Endothelial cell of umbilical vein (primary cell): Measurements from ENCODE around the gene STARD4. TPM values are rescaled to one million over a fixed set of nuclear protein-coding genes. Genes with fewer than 3 reads are reported as not detected.
A peak's percentile ranks its signal among the peaks of the same experiment; 100 is the strongest.

Source experiments
- BruUV-seq: library from RNA; stranded (reverse); fragments of 400-500 nt; replicated peaks from 2 replicates; lab custom pipeline; 2021; lab: Mats Ljungman, UMichigan
- CTCF ChIA-PET: fragments of 300-600, 350-600 bp; sonication (Branson Sonifier 250); formaldehyde crosslinking; loops from one replicate; lab custom pipeline; 2021; ENCODE audit warnings: antibody characterized with exemption, inconsistent platforms; lab: Charles Lee
- POLR2A ChIA-PET: fragments of 300-600, 350-600 bp; sonication (Branson Sonifier 250); formaldehyde crosslinking; loops from one replicate; lab custom pipeline; 2021; ENCODE audit warnings: antibody characterized with exemption, inconsistent platforms; lab: Charles Lee
- DNase-seq: peaks from one replicate; pipeline ENCODE4 v3.0.0-alpha.2; 2011; ENCODE audit warnings: low read depth, low spot score
- FAIRE-seq: peaks from 2 replicates; lab custom pipeline; 2011; peaks lifted over from hg19 to GRCh38; lab: Jason Lieb, UNC
- H2AFZ ChIP-seq: 2 replicates; pipeline ENCODE4 v1.6.0; 2012; ENCODE audit warnings: low read depth, low read length, control low read depth, inconsistent platforms
- H3K27ac ChIP-seq: 2 replicates; pipeline ENCODE4 v1.5.1; 2011; ENCODE audit warnings: low read depth, mild to moderate bottlenecking, control low read depth, low read length, moderate library complexity; ENCODE audit not compliant: insufficient read depth
- H3K27me3 ChIP-seq, 2 experiments: 2 replicates each; pipeline versions ENCODE4 v1.6.0 to v1.6.1; 2011; ENCODE audit warnings: low read length in 2 of 2, mixed read lengths in 1 of 2; ENCODE audit not compliant: control insufficient read depth in 2 of 2, insufficient read depth in 2 of 2
- H3K36me3 ChIP-seq, 2 experiments: 2 replicates in 1 of 2; 3 replicates in 1 of 2; pipeline ENCODE4 v1.5.1; 2011; ENCODE audit warnings: low read length in 2 of 2, mild to moderate bottlenecking in 1 of 2, moderate library complexity in 1 of 2; ENCODE audit not compliant: control insufficient read depth in 2 of 2, insufficient read depth in 2 of 2; ENCODE audit errors: extremely low read depth in 1 of 2
- H3K4me1 ChIP-seq: 3 replicates; pipeline ENCODE4 v1.5.1; 2011; ENCODE audit warnings: mild to moderate bottlenecking, low read length; ENCODE audit not compliant: control insufficient read depth, insufficient read depth; ENCODE audit errors: extremely low read depth
- H3K4me2 ChIP-seq: 2 replicates; pipeline ENCODE4 v1.6.1; 2011; ENCODE audit warnings: low read length, control low read depth, mixed read lengths; ENCODE audit not compliant: insufficient read depth
- H3K4me3 ChIP-seq, 3 experiments: fragments of 200-600 bp in 1 of 3; sonication (generic), shearing (Covaris generic) in 1 of 3; replicated peaks in 1 of 3; 2 replicates each; pipeline ENCODE4 v1.5.1; 2011 to 2016; ENCODE audit warnings: control low read depth in 3 of 3, low read length in 3 of 3, mild to moderate bottlenecking in 2 of 3, inconsistent platforms in 1 of 3, low read depth in 1 of 3, moderate library complexity in 1 of 3; ENCODE audit not compliant: insufficient read depth in 1 of 3
- H3K79me2 ChIP-seq: 2 replicates; pipeline ENCODE4 v1.6.0; 2012; ENCODE audit warnings: low read length, inconsistent platforms; ENCODE audit not compliant: control insufficient read depth, insufficient read depth
- H3K9ac ChIP-seq: replicated peaks from 2 replicates; pipeline ENCODE3; 2011; ENCODE audit warnings: low read length, control low read depth; ENCODE audit not compliant: insufficient read depth; ENCODE audit errors: extremely low read depth
- H3K9me1 ChIP-seq: replicated peaks from 3 replicates; pipeline ENCODE4 v1.6.0; 2011; ENCODE audit warnings: mild to moderate bottlenecking, low read length; ENCODE audit not compliant: control insufficient read depth, insufficient read depth; ENCODE audit errors: extremely low read depth
- H3K9me3 ChIP-seq: replicated peaks from 2 replicates; pipeline ENCODE4 v1.5.1; 2012; ENCODE audit warnings: low read length, inconsistent platforms; ENCODE audit not compliant: control insufficient read depth, insufficient read depth
- H4K20me1 ChIP-seq: replicated peaks from 2 replicates; pipeline ENCODE3; 2011; ENCODE audit warnings: mild to moderate bottlenecking, low read length; ENCODE audit not compliant: control insufficient read depth, insufficient read depth; ENCODE audit errors: extremely low read depth
- EZH2 ChIP-seq: IDR thresholded peaks from 2 replicates; pipeline ENCODE4 v1.6.1; 2012; ENCODE audit warnings: borderline replicate concordance, low read depth, mild to moderate bottlenecking, moderate library complexity, low read length, inconsistent platforms; ENCODE audit not compliant: severe bottlenecking
- FOS ChIP-seq: IDR thresholded peaks from 2 replicates; pipeline ENCODE4 v1.6.1; 2011; ENCODE audit warnings: mild to moderate bottlenecking, low read length, moderate library complexity, borderline replicate concordance; ENCODE audit not compliant: insufficient read depth
- GATA2 ChIP-seq: IDR thresholded peaks from 2 replicates; pipeline ENCODE4 v1.7.0; 2011; ENCODE audit warnings: low read depth, mild to moderate bottlenecking, moderate library complexity, mixed read lengths, low read length; ENCODE audit not compliant: insufficient read length, insufficient read depth
- JUN ChIP-seq: IDR thresholded peaks from 2 replicates; pipeline ENCODE4 v1.6.1; 2011; ENCODE audit warnings: borderline replicate concordance, low read depth; ENCODE audit not compliant: insufficient read length, insufficient read depth
- POLR2A ChIP-seq: IDR thresholded peaks from 2 replicates; pipeline ENCODE4 v1.6.1; 2012; ENCODE audit warnings: low read depth, mild to moderate bottlenecking, control low read depth, low read length
- POLR2AphosphoS5 ChIP-seq: IDR thresholded peaks from 2 replicates; pipeline ENCODE4 v1.6.1; 2012; ENCODE audit warnings: low read depth, mild to moderate bottlenecking, control low read depth, low read length, moderate library complexity; ENCODE audit not compliant: insufficient read depth
- dilution Hi-C: fragments of 300-500 bp; cut with MboI; formaldehyde crosslinking; loops from one replicate; pipeline ENCODE4 v1.15.0; 2019; ENCODE audit warnings: low sequenced_read_pairs; ENCODE audit not compliant: extremely low pct_ligation_motif_present
- intact Hi-C: fragments of 100-400 bp; cut with micrococcal nuclease; formaldehyde crosslinking; loops from one replicate; pipeline ENCODE4 v1.10.0; 2022
- polyA plus RNA-seq, 4 experiments: library from polyadenylated mRNA; depleted of rRNA in 3 of 4; stranded (reverse) in 3 of 4; unstranded in 1 of 4; fragments of >200 nt; gene quantifications; 2 replicates each; pipeline versions ENCODE4 v1.2.1 to v1.2.3, GENCODE V29; 2011 to 2012; ENCODE audit warnings: missing spikeins in 1 of 4
- total RNA-seq: library from RNA; stranded (reverse); gene quantifications from 2 replicates; pipeline ENCODE4 v1.2.3, GENCODE V29; 2021
- TF ChIP-seq, protein P1 (sequence below): IDR thresholded peaks from 2 replicates; pipeline ENCODE4 v1.6.1; 2011; ENCODE audit not compliant: insufficient read depth, insufficient read length
- TF ChIP-seq, protein P2 (sequence below), 2 donors: IDR thresholded peaks; 1 replicate in 1 of 2; 2 replicates in 1 of 2; pipeline ENCODE4 v1.5.1; 2011; ENCODE audit warnings: low read length in 2 of 2, mild to moderate bottlenecking in 2 of 2, moderate library complexity in 2 of 2, control low read depth in 1 of 2, inconsistent platforms in 1 of 2, low read depth in 1 of 2; ENCODE audit not compliant: insufficient read depth in 1 of 2; ENCODE audit errors: extremely low read depth in 1 of 2

The STARD4 gene
- total and polyA plus RNA-seq, 2 donors (not counting 3 experiments of a cell fraction or from before 2014, with no cell fraction given) = 33.6 to 77.1 TPM

DNA sequence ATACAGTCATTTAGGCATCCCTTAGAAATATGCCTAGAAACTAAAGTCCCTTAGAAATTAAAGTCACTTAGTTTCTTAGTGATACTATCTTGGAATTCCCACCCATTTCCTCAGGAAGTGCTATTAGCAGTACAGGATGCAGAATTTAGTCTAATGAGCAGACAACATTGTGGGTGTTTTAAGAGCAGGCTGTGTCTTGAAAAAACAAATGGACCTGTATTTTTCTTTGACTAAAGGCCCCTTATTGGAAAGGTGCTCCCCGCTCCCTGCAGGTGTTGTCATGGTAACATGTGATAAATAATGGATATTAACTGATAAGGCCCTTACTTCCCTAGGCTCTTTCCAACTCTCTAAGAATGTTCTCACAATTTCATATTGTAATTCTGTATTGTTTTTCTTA is 38.8 kb upstream of the STARD4 start:
- H3K9ac ChIP-seq = peak overlapping the region; percentile 94
- CTCF ChIA-PET = interaction anchor here (0.5 to 4.8 kb wide), 78 partner anchors 9 to 794 kb away, joined by 3 to 116 read pairs (median 4); partner anchors contain the start of genes NREP and STARD4
- FAIRE-seq = peak; percentile 42
- TF ChIP-seq POLR2A = no peak
- TF ChIP-seq POLR2AphosphoS5 = no peak
- peak; percentile 86 for TF ChIP-seq GATA2
- no peak for TF ChIP-seq JUN
- H3K9me3 ChIP-seq = no peaks in the 10 kb centered on the region
- BruUV-seq = no TSS peak
- dilution Hi-C loops = no loop called here
- no peaks in the 10 kb centered on the region for H3K27me3 ChIP-seq
- no peaks in the 10 kb centered on the region for H3K36me3 ChIP-seq
- intact Hi-C loops = loop anchor here (1.0 to 10.0 kb wide), 11 partner anchors 12 to 864 kb away; partner anchors contain the start of genes EPB41L4A, NREP and STARD4
- peaks cover 27% of the 10 kb centered on the region for H3K4me1 ChIP-seq
- H2AFZ ChIP-seq = no peak overlapping the region
- POLR2A ChIA-PET = interaction anchor here (0.7 to 2.8 kb wide), 2 partner anchors 12 to 206 kb away, joined by 3 to 33 read pairs; partner anchors contain the start of gene NREP
- no peaks in the 10 kb centered on the region for H3K79me2 ChIP-seq
- H3K4me2 ChIP-seq = peak overlapping the region; percentile 78
- peak; percentile 83 for DNase-seq
- H4K20me1 ChIP-seq = no peaks in the 10 kb centered on the region
- H3K27ac ChIP-seq = peak overlapping the region; percentile 98
- H3K9me1 ChIP-seq = no peaks in the 10 kb centered on the region
- peak overlapping the region in 1 of 3 experiments; percentile 37 for H3K4me3 ChIP-seq

DNA sequence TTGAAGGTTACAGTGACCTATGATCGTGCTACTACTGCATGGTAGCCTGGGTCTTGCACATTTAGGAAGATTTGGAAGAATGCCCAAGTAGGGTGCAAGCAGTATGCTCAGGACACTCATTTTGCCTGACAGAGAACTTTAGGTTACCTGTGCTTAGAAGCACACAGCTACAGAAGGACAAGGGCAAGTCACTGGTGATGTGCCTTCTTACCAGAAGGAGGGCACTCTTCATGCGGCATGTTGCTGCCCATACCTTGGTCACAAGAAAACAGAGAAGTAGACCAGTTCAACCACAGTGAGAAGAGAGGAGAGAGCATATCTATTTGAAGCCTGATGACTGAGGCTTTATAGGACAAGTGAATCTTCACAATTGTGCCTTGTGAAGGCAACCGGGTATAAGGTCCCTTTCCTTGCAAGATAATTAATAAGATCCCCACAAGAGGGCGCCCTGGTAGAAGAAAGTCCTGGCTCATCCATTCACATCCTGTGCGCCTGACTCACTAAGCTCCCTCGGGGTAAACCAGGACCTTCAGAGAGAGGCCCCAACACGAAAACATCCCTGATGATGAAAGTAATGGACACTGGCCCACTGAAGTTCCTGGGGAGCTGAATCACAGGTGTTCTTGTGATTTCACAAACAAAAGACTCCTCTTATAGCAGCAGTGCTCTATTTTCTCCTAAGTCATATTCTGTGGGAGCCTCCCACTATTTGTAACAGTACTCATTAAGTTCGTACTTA is 38.1 kb upstream of the STARD4 start:
- FAIRE-seq = peak; percentile 82
- intact Hi-C loops (loop anchor here (1.0 to 10.0 kb wide), 15 partner anchors 13 to 864 kb away; partner anchors contain the start of genes EPB41L4A, NREP and STARD4), dilution Hi-C loops (no loop called here)
- H3K36me3 ChIP-seq = no peaks in the 10 kb centered on the region
- no peaks in the 10 kb centered on the region for H3K9me3 ChIP-seq
- peak overlapping the region; percentile 94 for H3K9ac ChIP-seq
- POLR2A ChIA-PET = interaction anchor here (0.7 to 2.8 kb wide), 3 partner anchors 12 to 207 kb away, joined by 3 to 33 read pairs (median 5); partner anchors contain the start of gene NREP
- H3K4me2 ChIP-seq = peak overlapping the region; percentile 78
- H3K4me1 ChIP-seq = peaks cover 25% of the 10 kb centered on the region
- no peaks in the 10 kb centered on the region for H4K20me1 ChIP-seq
- no peaks in the 10 kb centered on the region for H3K79me2 ChIP-seq
- peak overlapping the region in 1 of 3 experiments; percentile 37 for H3K4me3 ChIP-seq
- BruUV-seq = no TSS peak
- CTCF ChIA-PET = interaction anchor here (0.5 to 4.8 kb wide), 78 partner anchors 9 to 794 kb away, joined by 3 to 116 read pairs (median 4); partner anchors contain the start of genes NREP and STARD4
- H3K27me3 ChIP-seq = no peaks in the 10 kb centered on the region
- peak overlapping the region; percentile 41 for H2AFZ ChIP-seq
- peak; percentile 96 for DNase-seq
- TF ChIP-seq FOS = peak; percentile 77
- TF ChIP-seq, protein P1, sequence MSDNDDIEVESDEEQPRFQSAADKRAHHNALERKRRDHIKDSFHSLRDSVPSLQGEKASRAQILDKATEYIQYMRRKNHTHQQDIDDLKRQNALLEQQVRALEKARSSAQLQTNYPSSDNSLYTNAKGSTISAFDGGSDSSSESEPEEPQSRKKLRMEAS = no peak
- no peak for TF ChIP-seq EZH2
- TF ChIP-seq, protein P2, sequence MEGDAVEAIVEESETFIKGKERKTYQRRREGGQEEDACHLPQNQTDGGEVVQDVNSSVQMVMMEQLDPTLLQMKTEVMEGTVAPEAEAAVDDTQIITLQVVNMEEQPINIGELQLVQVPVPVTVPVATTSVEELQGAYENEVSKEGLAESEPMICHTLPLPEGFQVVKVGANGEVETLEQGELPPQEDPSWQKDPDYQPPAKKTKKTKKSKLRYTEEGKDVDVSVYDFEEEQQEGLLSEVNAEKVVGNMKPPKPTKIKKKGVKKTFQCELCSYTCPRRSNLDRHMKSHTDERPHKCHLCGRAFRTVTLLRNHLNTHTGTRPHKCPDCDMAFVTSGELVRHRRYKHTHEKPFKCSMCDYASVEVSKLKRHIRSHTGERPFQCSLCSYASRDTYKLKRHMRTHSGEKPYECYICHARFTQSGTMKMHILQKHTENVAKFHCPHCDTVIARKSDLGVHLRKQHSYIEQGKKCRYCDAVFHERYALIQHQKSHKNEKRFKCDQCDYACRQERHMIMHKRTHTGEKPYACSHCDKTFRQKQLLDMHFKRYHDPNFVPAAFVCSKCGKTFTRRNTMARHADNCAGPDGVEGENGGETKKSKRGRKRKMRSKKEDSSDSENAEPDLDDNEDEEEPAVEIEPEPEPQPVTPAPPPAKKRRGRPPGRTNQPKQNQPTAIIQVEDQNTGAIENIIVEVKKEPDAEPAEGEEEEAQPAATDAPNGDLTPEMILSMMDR (IDR thresholded peaks at IDR 0.05; ENCODE audit: extremely low read depth in 1 of 2, insufficient read depth in 1 of 2, low read depth in 1 of 2, low read length in 2 of 2) = peak; percentile 51 to 60
- TF ChIP-seq JUN = peak; percentile 64
- no peak for TF ChIP-seq POLR2AphosphoS5
- no peaks in the 10 kb centered on the region for H3K9me1 ChIP-seq
- peak overlapping the region; percentile 98 for H3K27ac ChIP-seq
